MM.1S (cell line): Measurements from ENCODE around the gene TMEM214.

Source experiments
- DNase-seq: peaks from one replicate; pipeline ENCODE4 v3.0.0-alpha.2; 2015
- H2AFZ ChIP-seq: fragments of 300-600 bp; sonication (generic); 2 replicates; pipeline ENCODE4 v1.6.0; 2016; ENCODE audit warnings: antibody characterized with exemption, low read length
- H3F3A ChIP-seq: fragments of 300-600 bp; sonication (generic); 2 replicates; pipeline ENCODE4 v1.6.1; 2016; ENCODE audit warnings: mild to moderate bottlenecking, antibody characterized with exemption, low read length, moderate library complexity, mixed read lengths; ENCODE audit not compliant: insufficient read depth
- H3K27ac ChIP-seq: fragments of 300-600 bp; sonication (generic); 2 replicates; pipeline ENCODE4 v1.5.1; 2016; ENCODE audit warnings: mild to moderate bottlenecking, low read length
- H3K27me3 ChIP-seq: fragments of 300-600 bp; sonication (generic); replicated peaks from 2 replicates; pipeline ENCODE4 v1.6.0; 2016; ENCODE audit warnings: low read length; ENCODE audit not compliant: insufficient read depth
- H3K36me3 ChIP-seq: fragments of 300-600 bp; sonication (generic); replicated peaks from 2 replicates; pipeline ENCODE4 v1.6.1; 2016; ENCODE audit warnings: mild to moderate bottlenecking, low read length, mixed read lengths; ENCODE audit not compliant: insufficient read depth
- H3K4me1 ChIP-seq: fragments of 300-600 bp; sonication (generic); 2 replicates; pipeline ENCODE4 v1.6.1; 2016; ENCODE audit warnings: low read length, mixed read lengths
- H3K4me2 ChIP-seq: fragments of 300-600 bp; sonication (generic); 2 replicates; pipeline ENCODE4 v1.6.0; 2016; ENCODE audit warnings: low read depth, low read length
- H3K4me3 ChIP-seq: fragments of 300-600 bp; sonication (generic); 2 replicates; pipeline ENCODE4 v1.5.1; 2016; ENCODE audit warnings: low read length, mixed read lengths
- H3K79me2 ChIP-seq: fragments of 300-600 bp; sonication (generic); 2 replicates; pipeline ENCODE4 v1.6.1; 2016; ENCODE audit warnings: mixed run types, low read length, mixed read lengths
- H3K9ac ChIP-seq: fragments of 300-600 bp; sonication (generic); 2 replicates; pipeline ENCODE4 v1.6.1; 2016; ENCODE audit warnings: low read length, mixed read lengths
- H3K9me2 ChIP-seq: fragments of 300-600 bp; sonication (generic); replicated peaks from 2 replicates; pipeline ENCODE4 v1.6.1; 2016; ENCODE audit warnings: mild to moderate bottlenecking, low read length, mixed read lengths; ENCODE audit not compliant: insufficient read depth
- H3K9me3 ChIP-seq: fragments of 300-600 bp; sonication (generic); replicated peaks from 2 replicates; pipeline ENCODE4 v1.6.1; 2016; ENCODE audit warnings: mild to moderate bottlenecking, low read length, mixed read lengths; ENCODE audit not compliant: insufficient read depth
- H4K20me1 ChIP-seq: fragments of 300-600 bp; sonication (generic); 2 replicates; pipeline ENCODE4 v1.6.1; 2016; ENCODE audit warnings: mild to moderate bottlenecking, low read length, moderate library complexity, mixed read lengths; ENCODE audit not compliant: insufficient read depth
- EZH2 ChIP-seq: fragments of 300-600 bp; sonication (generic); optimal IDR thresholded peaks from 2 replicates; pipeline ENCODE3; 2017; ENCODE audit warnings: low read depth, mild to moderate bottlenecking, antibody characterized with exemption, low read length, mixed read lengths
- EZH2phosphoT487 ChIP-seq: fragments of 300-600 bp; sonication (generic); IDR thresholded peaks from 2 replicates; pipeline ENCODE4 v1.6.1; 2018; ENCODE audit warnings: antibody characterized with exemption, low read length
- TF ChIP-seq, protein P1 (sequence below): fragments of 300-600 bp; sonication (generic); IDR thresholded peaks from 2 replicates; pipeline ENCODE4 v1.5.1; 2016; ENCODE audit warnings: antibody characterized with exemption, low read length, mixed read lengths

TMEM214 gene

DNA sequence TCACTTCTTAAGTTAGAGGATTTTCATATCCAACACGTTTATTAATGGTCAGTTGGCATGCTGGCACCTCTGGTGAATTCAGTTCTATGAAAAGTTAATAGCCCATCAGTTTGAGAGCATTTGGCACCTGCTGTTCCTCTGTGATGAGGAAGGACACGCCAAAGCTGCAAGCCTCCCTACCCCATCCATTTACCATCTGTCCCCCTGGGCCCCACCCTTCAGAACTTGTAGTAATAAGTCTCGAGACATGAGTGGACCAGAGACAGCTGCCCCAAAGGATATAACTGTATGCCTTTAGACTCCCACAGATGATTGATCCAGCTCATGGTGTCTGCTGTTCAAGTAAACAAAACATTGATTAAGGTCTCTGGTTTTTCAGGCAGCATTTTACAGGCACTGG lies 32.4 kb downstream of the TMEM214 start:
- H3K4me3 ChIP-seq = no peak overlapping the region
- H3K4me2 ChIP-seq = no peak overlapping the region
- TF ChIP-seq EZH2phosphoT487 = no peak
- TF ChIP-seq EZH2 = no peak
- TF ChIP-seq, protein P1, sequence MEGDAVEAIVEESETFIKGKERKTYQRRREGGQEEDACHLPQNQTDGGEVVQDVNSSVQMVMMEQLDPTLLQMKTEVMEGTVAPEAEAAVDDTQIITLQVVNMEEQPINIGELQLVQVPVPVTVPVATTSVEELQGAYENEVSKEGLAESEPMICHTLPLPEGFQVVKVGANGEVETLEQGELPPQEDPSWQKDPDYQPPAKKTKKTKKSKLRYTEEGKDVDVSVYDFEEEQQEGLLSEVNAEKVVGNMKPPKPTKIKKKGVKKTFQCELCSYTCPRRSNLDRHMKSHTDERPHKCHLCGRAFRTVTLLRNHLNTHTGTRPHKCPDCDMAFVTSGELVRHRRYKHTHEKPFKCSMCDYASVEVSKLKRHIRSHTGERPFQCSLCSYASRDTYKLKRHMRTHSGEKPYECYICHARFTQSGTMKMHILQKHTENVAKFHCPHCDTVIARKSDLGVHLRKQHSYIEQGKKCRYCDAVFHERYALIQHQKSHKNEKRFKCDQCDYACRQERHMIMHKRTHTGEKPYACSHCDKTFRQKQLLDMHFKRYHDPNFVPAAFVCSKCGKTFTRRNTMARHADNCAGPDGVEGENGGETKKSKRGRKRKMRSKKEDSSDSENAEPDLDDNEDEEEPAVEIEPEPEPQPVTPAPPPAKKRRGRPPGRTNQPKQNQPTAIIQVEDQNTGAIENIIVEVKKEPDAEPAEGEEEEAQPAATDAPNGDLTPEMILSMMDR = no peak
- no peaks in the 10 kb centered on the region for H3K9me3 ChIP-seq
- H3K27ac ChIP-seq = no peak overlapping the region
- H3F3A ChIP-seq = peaks cover 5% of the 10 kb centered on the region; the same call in 1 of the 2 replicates
- H3K9me2 ChIP-seq = no peaks in the 10 kb centered on the region
- H2AFZ ChIP-seq = no peak overlapping the region
- peaks cover 4% of the 10 kb centered on the region; the same call in 1 of the 2 replicates for H3K4me1 ChIP-seq
- no peaks in the 10 kb centered on the region for H4K20me1 ChIP-seq
- H3K9ac ChIP-seq = no peak overlapping the region
- peaks cover 20% of the 10 kb centered on the region for H3K79me2 ChIP-seq
- no peaks in the 10 kb centered on the region for H3K27me3 ChIP-seq
- H3K36me3 ChIP-seq = no peaks in the 10 kb centered on the region
- no peak for DNase-seq

DNA sequence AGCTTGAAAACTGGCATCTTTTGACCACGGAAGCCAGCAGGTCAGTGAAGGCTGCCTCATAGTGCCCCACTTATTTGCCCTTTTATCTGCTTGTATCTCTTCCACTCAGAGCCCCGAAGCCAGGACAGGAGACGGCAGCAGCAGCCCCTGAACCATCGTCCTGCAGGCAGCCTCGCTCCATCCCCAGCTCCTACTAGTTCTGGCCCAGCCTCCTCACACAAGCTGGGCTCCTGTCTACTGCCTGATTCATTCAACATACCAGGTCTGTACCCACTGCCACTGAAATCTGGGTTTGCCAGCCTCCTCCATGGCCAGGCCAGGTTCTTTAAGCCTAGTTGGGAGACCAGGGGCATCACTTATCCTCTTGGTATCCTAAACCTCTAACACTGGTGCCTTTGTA lies 34.6 kb downstream of the TMEM214 start:
- no peak overlapping the region for H3K9ac ChIP-seq
- H3K9me3 ChIP-seq = no peaks in the 10 kb centered on the region
- H3F3A ChIP-seq = peaks cover 9% of the 10 kb centered on the region; the same call in 1 of the 2 replicates
- no peak overlapping the region for H2AFZ ChIP-seq
- H3K4me3 ChIP-seq = no peak overlapping the region
- H4K20me1 ChIP-seq = no peaks in the 10 kb centered on the region
- no peak for DNase-seq
- H3K4me1 ChIP-seq = peaks cover 14% of the 10 kb centered on the region
- H3K9me2 ChIP-seq = no peaks in the 10 kb centered on the region
- no peaks in the 10 kb centered on the region for H3K27me3 ChIP-seq
- TF ChIP-seq EZH2 (no peak), EZH2phosphoT487 (no peak)
- no peak overlapping the region for H3K27ac ChIP-seq
- H3K4me2 ChIP-seq = no peak overlapping the region
- H3K36me3 ChIP-seq = no peaks in the 10 kb centered on the region
- H3K79me2 ChIP-seq = peaks cover 33% of the 10 kb centered on the region

DNA sequence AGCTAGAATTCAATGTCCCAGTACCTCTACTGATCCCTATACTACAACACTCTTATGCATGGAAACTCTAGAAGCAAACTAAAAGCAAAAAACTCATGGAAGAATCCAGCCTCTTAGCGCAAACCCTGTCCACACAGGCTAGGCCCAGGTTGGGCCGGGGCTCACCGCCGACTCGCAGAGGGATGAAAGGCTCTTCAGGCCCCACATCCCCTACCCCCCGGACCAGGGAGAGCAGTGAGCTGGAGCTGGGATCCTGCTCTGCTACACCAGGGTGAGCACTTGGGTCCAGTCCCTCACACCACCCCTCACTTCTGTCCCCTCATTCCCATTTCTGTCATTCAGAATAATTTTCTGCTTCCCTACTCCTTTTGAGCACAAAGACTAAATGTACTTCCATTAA lies 36.7 kb downstream of the TMEM214 start:
- peaks cover 22% of the 10 kb centered on the region for H3K4me1 ChIP-seq
- no peak overlapping the region for H3K4me3 ChIP-seq
- H3K9me2 ChIP-seq = no peaks in the 10 kb centered on the region
- no peaks in the 10 kb centered on the region for H3K9me3 ChIP-seq
- peaks cover 9% of the 10 kb centered on the region; the same call in 1 of the 2 replicates for H3F3A ChIP-seq
- no peak overlapping the region for H3K9ac ChIP-seq
- H3K36me3 ChIP-seq = no peaks in the 10 kb centered on the region
- H3K27ac ChIP-seq = no peak overlapping the region
- no peak for DNase-seq
- H2AFZ ChIP-seq = no peak overlapping the region
- H3K4me2 ChIP-seq = no peak overlapping the region
- peaks cover 33% of the 10 kb centered on the region for H3K79me2 ChIP-seq
- no peaks in the 10 kb centered on the region for H4K20me1 ChIP-seq
- TF ChIP-seq EZH2phosphoT487 = no peak
- TF ChIP-seq, protein P1 = no peak
- no peaks in the 10 kb centered on the region for H3K27me3 ChIP-seq

DNA sequence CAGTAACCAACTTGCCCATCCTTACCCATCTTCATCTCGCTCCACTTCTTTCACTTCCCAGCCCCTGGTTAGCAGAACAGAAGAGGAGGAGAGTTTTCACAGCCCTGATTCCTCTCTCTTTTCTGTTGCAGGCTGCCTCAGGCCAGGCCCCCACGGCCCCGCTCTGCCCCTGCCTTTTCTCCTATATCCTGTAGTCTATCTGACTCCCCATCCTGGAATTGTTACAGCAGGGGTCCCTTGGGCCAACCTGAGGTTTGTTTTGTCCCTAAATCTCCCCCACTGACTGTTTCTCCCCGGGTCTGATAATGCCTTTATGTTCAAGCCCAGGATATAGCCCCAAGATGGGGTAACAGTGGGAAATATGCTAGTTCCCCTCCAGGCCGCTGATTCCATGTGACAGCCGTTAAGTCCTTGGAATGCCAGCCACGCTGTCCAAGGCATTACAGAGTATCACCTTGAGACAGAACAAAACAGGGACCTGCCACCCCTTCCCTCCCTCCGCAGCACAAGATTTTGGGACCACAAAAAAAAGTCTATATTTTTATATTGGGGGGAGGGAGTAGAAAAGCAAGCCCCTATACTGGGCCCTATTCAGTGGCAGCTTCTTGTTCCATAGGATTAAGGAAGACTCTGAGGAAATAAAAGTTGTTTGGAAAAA lies 37.3 kb downstream of the TMEM214 start:
- H3K9me2 ChIP-seq = no peaks in the 10 kb centered on the region
- H3K4me1 ChIP-seq = peaks cover 29% of the 10 kb centered on the region
- H3K27me3 ChIP-seq = no peaks in the 10 kb centered on the region
- H3K79me2 ChIP-seq = peaks cover 33% of the 10 kb centered on the region
- peak overlapping the region; percentile 88 for H3K9ac ChIP-seq
- peak overlapping the region; percentile 90 for H3K4me2 ChIP-seq
- H3K9me3 ChIP-seq = no peaks in the 10 kb centered on the region
- TF ChIP-seq EZH2 = no peak
- no peaks in the 10 kb centered on the region for H4K20me1 ChIP-seq
- H3K4me3 ChIP-seq = peak overlapping the region; percentile 100
- no peak for DNase-seq
- no peaks in the 10 kb centered on the region for H3K36me3 ChIP-seq
- H2AFZ ChIP-seq = no peak overlapping the region
- no peak overlapping the region for H3K27ac ChIP-seq
- peaks cover 12% of the 10 kb centered on the region for H3F3A ChIP-seq
